Limb (tissue), 2 donors: Measurements from ENCODE around the gene CSNK1G1.
"Not testable (repeated sequence)": the region's sequence is repeated elsewhere in the genome, so short reads cannot be mapped to it uniquely, and the experiment has no call there.

Experiments
- DNase-seq, 2 donors: peaks; one replicate each; pipeline ENCODE4 v3.0.0-alpha.2; 2016; ENCODE audit errors: extremely low spot score in 2 of 2

Gene CSNK1G1

GRCh38 chr15:64288999-64289398 lies 67.0 kb downstream of the CSNK1G1 start:
- DNase-seq, result no peak

GRCh38 chr15:64288577-64288976 lies 67.4 kb downstream of the CSNK1G1 start:
- DNase-seq, result no peak

- no peak for DNase-seq
These were observed 68.0 kb downstream of the CSNK1G1 start for GRCh38 chr15:64287953-64288352.

GRCh38 chr15:64286473-64286872 lies 69.5 kb downstream of the CSNK1G1 start:
- no peak for DNase-seq

- DNase-seq, result no peak
These were observed 70.1 kb downstream of the CSNK1G1 start for GRCh38 chr15:64285871-64286270.

GRCh38 chr15:64285150-64285549 lies 70.8 kb downstream of the CSNK1G1 start:
- DNase-seq, result no peak

GRCh38 chr15:64284042-64284441 lies 71.9 kb downstream of the CSNK1G1 start:
- no peak for DNase-seq

- DNase-seq, result no peak
These were observed 73.3 kb downstream of the CSNK1G1 start for GRCh38 chr15:64282701-64283100.

- no peak for DNase-seq
These were observed 76.8 kb downstream of the CSNK1G1 start for GRCh38 chr15:64279131-64279530.

- DNase-seq, result no peak
These were observed 80.0 kb downstream of the CSNK1G1 start for GRCh38 chr15:64275934-64276333.

- DNase-seq, result no peak
These were observed 81.5 kb downstream of the CSNK1G1 start for GRCh38 chr15:64274341-64274950.

GRCh38 chr15:64267331-64267973 lies 88.5 kb downstream of the CSNK1G1 start:
- DNase-seq, result no peak

GRCh38 chr15:64265188-64265587 lies 90.8 kb downstream of the CSNK1G1 start:
- not testable (repeated sequence) for DNase-seq

GRCh38 chr15:64264502-64264901 lies 91.5 kb downstream of the CSNK1G1 start:
- no peak for DNase-seq

GRCh38 chr15:64263567-64263966 lies 92.4 kb downstream of the CSNK1G1 start:
- DNase-seq, result no peak

GRCh38 chr15:64256051-64256450 lies 99.9 kb downstream of the CSNK1G1 start:
- DNase-seq, result no peak

GRCh38 chr15:64251658-64252057 lies 104.3 kb downstream of the CSNK1G1 start:
- no peak for DNase-seq

- no peak for DNase-seq
These were observed 104.9 kb downstream of the CSNK1G1 start for GRCh38 chr15:64251121-64251520.

- no peak for DNase-seq
These were observed 105.9 kb downstream of the CSNK1G1 start for GRCh38 chr15:64249883-64250575.

GRCh38 chr15:64249406-64249805 lies 106.6 kb downstream of the CSNK1G1 start:
- no peak for DNase-seq

GRCh38 chr15:64247906-64248541 lies 107.9 kb downstream of the CSNK1G1 start:
- no peak for DNase-seq

GRCh38 chr15:64247535-64247905 lies 108.5 kb downstream of the CSNK1G1 start:
- no peak for DNase-seq
